ENCODE results near the gene DTNBP1. TPM values are rescaled to one million over a fixed set of nuclear protein-coding genes. Genes with fewer than 3 reads are reported as not detected.

The DTNBP1 gene, protein sequence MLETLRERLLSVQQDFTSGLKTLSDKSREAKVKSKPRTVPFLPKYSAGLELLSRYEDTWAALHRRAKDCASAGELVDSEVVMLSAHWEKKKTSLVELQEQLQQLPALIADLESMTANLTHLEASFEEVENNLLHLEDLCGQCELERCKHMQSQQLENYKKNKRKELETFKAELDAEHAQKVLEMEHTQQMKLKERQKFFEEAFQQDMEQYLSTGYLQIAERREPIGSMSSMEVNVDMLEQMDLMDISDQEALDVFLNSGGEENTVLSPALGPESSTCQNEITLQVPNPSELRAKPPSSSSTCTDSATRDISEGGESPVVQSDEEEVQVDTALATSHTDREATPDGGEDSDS
- total RNA-seq, result 4.1 and 8.8 TPM in 2 replicates

DNA sequence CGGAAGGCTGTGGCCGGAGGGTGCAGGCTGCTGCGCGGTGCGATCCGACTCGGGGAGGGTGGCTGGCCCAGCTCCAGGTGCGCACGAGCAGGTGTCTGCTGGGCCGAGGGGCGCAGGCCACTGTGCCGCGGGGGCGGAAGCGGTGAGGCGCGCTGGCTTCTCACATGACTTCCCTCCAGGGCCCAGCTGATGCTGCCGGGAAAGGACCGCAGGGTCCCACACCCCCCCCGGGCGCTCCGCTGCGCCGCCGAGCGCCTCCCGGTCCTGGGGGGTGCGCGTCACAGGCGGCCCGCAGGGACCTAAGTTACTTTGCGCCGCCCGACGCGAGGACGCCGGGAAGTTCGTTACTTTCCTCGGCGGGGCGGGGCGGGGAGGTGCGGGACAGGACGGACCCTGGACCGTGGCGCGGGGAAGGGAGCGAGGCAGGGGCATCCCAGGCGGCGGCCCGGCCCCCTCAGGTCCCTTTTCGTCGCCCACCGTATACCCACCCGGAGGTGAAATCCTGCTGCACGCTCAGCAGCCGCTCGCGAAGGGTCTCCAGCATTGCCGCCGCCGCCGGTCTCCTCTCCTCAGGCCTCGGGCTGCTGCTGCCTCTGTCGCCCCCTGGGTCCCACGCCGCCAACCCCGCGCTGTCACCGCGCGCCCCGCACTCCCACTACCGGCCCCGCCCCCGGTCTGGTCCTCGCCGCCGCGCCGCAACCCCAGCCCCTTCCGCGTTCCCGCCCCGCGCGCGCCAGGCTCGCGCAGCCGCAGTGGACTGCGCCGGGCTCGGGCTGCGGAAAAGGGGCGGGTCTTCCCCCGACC is at the start of gene DTNBP1:
DTNBP1 (minus strand) TSS at position 703 of the 804 bp plus-strand sequence; CDS start at position 544, 159 bp downstream.

Small RNAs within 50 kb of the gene (small RNA-seq; reads per million reads assigned to genes)
- gene RF00001, result not detected
